T-helper 1 cell (primary cell): ENCODE measurements around the gene CDK2.
A peak's percentile ranks its signal among the peaks of the same experiment; 100 is the strongest.
"Not testable (repeated sequence)": the region's sequence is repeated elsewhere in the genome, so short reads cannot be mapped to it uniquely, and the experiment has no call there.

Source experiments
- DNase-seq, 5 donors: peaks; one replicate each; pipeline ENCODE4 v3.0.0-alpha.2; 2012 to 2020

Gene CDK2

GRCh38 chr12:55982319-55982936 is 15.8 kb downstream of the CDK2 start:
- no peak for DNase-seq

DNA sequence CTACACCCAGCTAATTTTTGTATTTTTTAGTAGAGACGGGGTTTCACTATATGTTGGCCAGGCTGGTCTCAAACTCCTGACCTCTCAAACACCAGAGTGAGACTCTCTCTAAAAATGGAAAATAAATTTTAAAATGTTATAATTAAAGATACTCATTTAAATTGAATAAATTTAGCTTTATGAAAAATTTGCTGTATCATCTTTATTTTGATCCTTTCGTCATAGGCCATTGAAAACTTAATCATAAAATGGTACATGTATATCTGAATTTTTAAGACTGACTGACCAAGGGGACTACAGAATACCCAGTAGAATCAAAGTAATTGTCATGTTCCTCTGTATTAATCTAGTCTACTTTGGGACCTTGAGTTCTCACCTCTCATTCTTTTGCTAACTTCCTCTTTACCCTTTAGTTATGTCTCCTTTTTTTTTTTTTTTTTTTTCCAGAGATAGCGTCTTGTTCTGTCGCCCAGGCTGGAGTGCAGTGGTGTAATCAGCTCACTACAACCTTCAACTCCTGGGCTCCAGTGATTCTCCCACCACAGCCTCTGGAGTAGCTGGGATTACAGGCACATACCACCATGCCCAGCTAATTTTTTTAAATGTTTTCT is 16.7 kb downstream of the CDK2 start:
- no peak for DNase-seq

DNA sequence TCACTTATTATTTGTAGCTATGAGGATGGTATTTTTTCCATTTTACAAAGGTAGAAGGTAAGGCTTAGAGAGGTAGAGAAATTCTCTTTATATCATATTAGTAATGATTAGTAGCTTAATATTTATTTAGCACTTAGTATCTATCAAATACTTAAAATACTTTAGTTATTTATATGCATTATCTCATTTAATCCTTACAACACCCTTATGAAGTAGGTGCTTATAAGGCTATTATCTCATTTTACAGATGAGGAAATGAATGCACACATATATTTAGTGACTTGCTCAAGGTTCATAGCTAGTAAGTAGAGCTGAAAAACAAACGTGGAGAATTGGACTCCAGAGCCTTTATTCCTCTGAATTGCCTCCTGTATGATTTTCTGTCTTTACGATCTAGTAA is 18.2 kb downstream of the CDK2 start:
- no peak for DNase-seq

DNA sequence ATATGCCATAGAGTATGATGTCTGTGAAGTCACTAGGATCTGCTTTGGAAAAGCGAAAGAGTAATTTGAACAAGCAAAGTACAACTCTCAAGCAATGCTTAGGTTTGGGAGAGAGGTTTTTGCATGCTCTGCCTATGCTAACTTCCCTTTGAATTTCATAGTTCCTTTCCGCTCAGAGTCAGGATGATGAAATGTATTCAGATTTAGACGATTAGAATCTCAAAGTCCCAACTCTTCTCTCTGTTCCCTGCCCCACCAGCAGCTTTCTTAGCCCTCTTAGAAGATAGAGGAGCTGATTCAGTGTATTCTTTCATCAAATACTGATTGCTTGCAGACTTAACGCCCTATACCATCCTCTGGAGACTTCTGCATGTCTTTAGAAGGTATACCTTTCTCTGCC is 18.7 kb downstream of the CDK2 start:
- no peak for DNase-seq

- DNase-seq: not testable (repeated sequence)
These were observed 19.3 kb downstream of the CDK2 start for GRCh38 chr12:55985976-55986375.

DNA sequence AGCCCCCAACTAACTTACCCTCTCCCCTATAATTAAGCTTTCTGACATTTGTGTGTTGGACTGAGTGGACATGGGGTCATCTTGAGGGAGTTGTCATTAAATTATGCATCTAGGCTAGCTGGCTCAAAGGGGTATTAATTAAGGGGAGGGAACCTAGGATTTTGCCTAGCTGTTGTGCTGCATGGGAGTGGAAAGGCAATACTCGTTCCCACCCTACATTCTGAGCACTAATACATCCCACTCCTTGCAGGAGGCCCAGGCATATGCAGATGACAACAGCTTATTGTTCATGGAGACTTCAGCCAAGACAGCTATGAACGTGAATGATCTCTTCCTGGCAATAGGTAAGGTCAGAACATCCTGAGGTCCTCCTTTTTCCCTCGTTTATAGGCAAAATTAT is 24.5 kb downstream of the CDK2 start:
- no peak for DNase-seq

DNA sequence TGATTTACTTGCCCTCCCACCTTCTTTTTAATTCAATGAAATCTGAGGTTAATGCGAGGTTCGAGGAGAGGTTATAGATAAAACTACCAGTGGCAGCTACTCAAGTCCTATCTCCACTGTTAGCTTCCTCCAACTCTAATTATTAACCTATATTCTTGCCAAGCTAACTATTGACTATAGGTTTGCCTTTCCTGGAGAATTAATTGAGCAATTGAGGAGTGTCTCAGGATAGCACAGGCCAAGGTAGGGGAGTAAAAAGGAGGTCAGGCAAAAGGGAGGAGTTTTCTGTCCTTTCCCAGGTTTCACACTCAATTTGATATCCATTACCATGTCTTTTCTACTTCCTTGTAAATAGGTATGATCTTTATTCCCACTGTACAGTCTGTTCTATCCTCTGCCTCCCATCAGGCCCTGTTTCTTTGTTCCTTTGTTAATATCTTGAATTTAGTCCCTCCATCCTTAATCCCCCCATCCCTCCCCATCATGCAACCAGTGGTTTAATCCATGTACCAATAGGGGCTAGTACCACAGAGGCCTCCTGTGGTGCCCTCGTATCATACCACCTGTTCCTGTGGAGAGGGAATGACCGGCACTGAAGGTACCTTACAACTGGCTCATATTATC is 26.7 kb downstream of the CDK2 start:
- no peak for DNase-seq

GRCh38 chr12:55995366-55995765 is 28.7 kb downstream of the CDK2 start:
- DNase-seq: no peak

- DNase-seq: peak; percentile 23 to 66 (median 53)
These were observed 29.6 kb downstream of the CDK2 start for GRCh38 chr12:55996201-55996714.

GRCh38 chr12:55996715-55997534 is 30.3 kb downstream of the CDK2 start, which contains the start of gene SUOX:
Gene SUOX, plus strand, starts transcription at chr12:55997276. Its CDS starts 4,946 bp downstream, at chr12:56002222.
- DNase-seq: peak in 1 of 5 donors; percentile 62

DNA sequence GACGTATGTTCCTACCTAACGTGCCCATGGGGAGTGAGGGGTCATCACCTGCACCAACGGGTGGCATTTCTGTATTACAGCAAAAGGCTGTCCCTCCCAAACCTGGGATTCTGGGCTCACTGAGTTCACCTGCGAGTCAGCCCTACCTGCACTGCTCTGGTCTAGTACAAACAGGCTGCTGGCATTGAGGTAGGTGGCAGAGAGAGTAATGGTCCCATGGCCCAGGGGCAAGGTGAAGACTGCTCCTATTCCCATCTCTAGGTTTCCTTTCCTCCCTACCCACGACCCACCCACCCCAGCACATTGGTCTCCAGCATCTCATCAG is 30.9 kb downstream of the CDK2 start:
- no peak for DNase-seq

DNA sequence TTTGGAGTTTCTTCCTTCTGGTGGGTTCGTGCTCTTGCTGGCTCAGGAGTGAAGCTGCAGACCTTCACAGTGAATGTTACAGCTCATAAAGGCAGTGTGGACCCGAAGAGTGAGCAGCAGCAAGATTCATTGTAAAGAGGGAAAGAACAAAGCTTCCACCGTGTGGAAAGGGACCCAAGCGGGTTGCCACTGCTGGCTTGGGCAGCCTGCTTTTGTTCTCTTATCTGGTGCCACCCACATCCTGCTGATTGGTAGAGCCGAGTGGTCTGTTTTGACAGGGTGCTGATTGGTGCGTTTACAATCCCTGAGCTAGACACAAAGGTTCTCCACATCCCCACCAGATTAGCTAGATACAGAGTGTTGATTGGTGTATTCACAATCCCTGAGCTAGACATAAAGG is 32.9 kb downstream of the CDK2 start:
- DNase-seq: not testable (repeated sequence)

- not testable (repeated sequence) for DNase-seq
These were observed 33.4 kb downstream of the CDK2 start for GRCh38 chr12:55999999-56000540.

DNA sequence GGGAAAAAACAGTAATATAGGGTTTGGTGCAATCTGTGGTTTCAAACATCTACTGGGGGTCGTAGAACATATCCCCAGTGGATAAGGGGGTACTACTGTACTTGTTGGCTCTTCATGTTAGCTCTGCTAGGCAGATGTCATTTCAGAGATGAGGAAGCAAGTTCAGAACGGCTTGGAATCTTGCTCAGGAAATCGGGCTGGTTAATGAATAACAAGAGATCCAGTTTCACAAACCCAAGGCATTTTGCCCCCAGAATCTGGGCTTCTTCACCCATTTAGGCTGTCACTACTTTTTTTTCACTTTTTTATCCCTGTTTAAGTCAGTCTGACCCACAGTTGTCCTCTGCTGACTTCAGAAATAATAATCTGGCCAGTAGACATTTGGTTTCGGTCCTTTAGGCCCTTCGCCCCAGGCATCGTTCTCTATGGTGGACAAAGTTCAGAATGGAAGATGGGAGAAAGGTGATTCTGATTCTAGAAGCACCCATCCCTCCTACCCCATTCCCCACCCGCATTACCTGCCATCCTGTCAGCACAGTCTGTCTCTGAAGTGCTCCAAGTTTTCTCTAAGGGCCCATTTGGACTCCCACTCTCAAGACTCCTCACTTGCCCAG is 35.0 kb downstream of the CDK2 start:
- DNase-seq: no peak

GRCh38 chr12:56003376-56003775 is 36.7 kb downstream of the CDK2 start:
- not testable (repeated sequence) for DNase-seq

- DNase-seq: no peak
These were observed 37.6 kb downstream of the CDK2 start for GRCh38 chr12:56004211-56004610.

DNA sequence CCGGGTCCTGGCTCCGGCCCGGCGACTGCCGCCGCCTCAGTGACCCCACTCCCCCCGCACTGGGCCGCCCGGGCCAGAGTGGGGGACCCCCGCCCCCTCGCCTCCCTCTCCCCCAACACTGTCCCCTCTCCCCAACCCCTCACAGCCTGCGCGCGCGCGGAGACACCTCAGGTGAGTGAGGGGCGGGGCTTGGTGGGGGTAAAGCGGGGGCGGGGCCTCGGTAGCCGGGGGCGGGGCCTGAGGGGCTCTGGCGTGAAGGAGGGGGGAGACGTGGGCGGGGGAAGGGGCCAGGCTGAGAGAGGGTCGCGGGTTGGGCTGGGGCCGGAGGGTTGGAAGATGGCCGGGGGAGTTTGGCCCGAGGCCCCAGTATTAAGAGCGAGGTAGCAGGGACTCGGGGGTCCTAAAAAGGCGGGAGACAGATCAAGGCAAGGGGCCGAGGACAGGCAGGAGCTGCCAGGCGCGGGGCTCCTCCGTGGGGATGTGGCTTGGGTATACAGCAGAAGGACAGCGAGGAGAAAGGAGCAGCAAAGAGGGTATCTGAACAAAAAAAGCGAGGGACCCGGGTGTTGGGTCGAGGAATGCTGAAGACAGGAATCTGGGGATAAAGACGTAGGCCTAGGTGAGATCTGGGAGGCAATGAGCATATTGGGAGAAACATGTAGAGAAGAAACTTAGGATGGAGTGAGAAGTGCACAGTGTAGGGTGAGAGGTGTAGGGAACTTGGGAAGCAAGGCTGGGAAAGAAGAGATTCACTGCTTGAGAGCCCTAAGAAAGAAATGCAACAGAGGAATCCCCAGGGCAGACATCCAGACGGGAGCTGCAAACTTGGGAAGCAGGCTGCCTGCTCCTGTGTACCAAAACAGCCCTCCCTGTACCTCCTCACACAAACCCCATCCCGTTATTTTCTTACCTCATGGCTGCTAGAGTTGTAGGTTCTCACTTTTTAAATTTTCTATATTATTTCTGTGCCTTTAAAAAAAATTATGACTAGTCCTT is 41.2 kb downstream of the CDK2 start:
- DNase-seq: peak; percentile 49 to 70 (median 69)

GRCh38 chr12:56010111-56010570 is 43.5 kb downstream of the CDK2 start:
- DNase-seq: no peak

GRCh38 chr12:56011509-56012090 is 45.0 kb downstream of the CDK2 start:
- no peak for DNase-seq

GRCh38 chr12:56013482-56013881 is 46.9 kb downstream of the CDK2 start:
- no peak for DNase-seq

GRCh38 chr12:56014205-56014604 is 47.6 kb downstream of the CDK2 start:
- no peak for DNase-seq
